HepG2 (cell line): ENCODE data around the gene TAF8. TPM values are rescaled to one million over a fixed set of nuclear protein-coding genes. Genes with fewer than 3 reads are reported as not detected.
A peak's percentile ranks its signal among the peaks of the same experiment; 100 is the strongest.

Experiments used
- ETV5 ChIP-seq: IDR thresholded peaks from 2 replicates; pipeline ENCODE4 v1.6.1; 2018; ENCODE audit warnings: missing biosample characterization, missing genetic modification reagents, inconsistent platforms, borderline replicate concordance
- FOSL2 ChIP-seq: sonication (generic); formaldehyde crosslinking; IDR thresholded peaks from 2 replicates; pipeline ENCODE4 v1.4.0; 2020; ENCODE audit warnings: missing genetic modification reagents
- MIXL1 ChIP-seq: IDR thresholded peaks from 2 replicates; pipeline ENCODE4 v1.6.1; 2016
- POLR2A ChIP-seq, 2 experiments: IDR thresholded peaks; 2 replicates each; pipeline ENCODE4 v1.6.1; 2011; ENCODE audit warnings: low read depth in 2 of 2, low read length in 2 of 2, mild to moderate bottlenecking in 1 of 2, moderate library complexity in 1 of 2; ENCODE audit not compliant: insufficient read depth in 1 of 2
- RARA ChIP-seq: IDR thresholded peaks from 2 replicates; pipeline ENCODE4 v1.6.1; 2016; ENCODE audit warnings: missing genetic modification reagents, missing compliant biosample characterization
- TMF1 ChIP-seq: sonication (generic); formaldehyde crosslinking; IDR thresholded peaks from 2 replicates; pipeline ENCODE4 v1.8.1; 2022; ENCODE audit warnings: low read depth, missing genetic modification reagents
- ZBTB42 ChIP-seq: sonication (generic); formaldehyde crosslinking; IDR thresholded peaks from 2 replicates; pipeline ENCODE4 v1.5.0; 2020; ENCODE audit warnings: mild to moderate bottlenecking, missing genetic modification reagents
- ZFP62 ChIP-seq: sonication (generic); formaldehyde crosslinking; IDR thresholded peaks from 2 replicates; pipeline ENCODE4 v1.4.0; 2020; ENCODE audit warnings: missing genetic modification reagents
- ZFX ChIP-seq: sonication (generic); formaldehyde crosslinking; IDR thresholded peaks from 2 replicates; pipeline ENCODE4 v1.4.0; 2020; ENCODE audit warnings: mild to moderate bottlenecking, low read depth, missing genetic modification reagents, moderate library complexity
- ZNF572 ChIP-seq: sonication (generic); formaldehyde crosslinking; IDR thresholded peaks from 2 replicates; pipeline ENCODE4 v1.5.1; 2020; ENCODE audit warnings: mild to moderate bottlenecking, missing genetic modification reagents
- ZNF598 ChIP-seq: sonication (generic); formaldehyde crosslinking; IDR thresholded peaks from 2 replicates; pipeline ENCODE4 v1.5.1; 2020; ENCODE audit warnings: mild to moderate bottlenecking, missing genetic modification reagents, borderline replicate concordance
- ZSCAN9 ChIP-seq: IDR thresholded peaks from 2 replicates; pipeline ENCODE4 v1.6.1; 2016; ENCODE audit warnings: borderline replicate concordance
- polyA plus RNA-seq, 8 experiments: library from polyadenylated mRNA; depleted of rRNA in 3 of 8; stranded (reverse) in 7 of 8; unstranded in 1 of 8; fragments of >200 nt; fragmentation: Illumina TruSeq in 4 of 8; extraction: Trizol in 4 of 8; gene quantifications; 2 replicates each; pipeline versions ENCODE4 v1.2.1 to v1.2.3, GENCODE V29; 2011 to 2016; ENCODE audit warnings: low read depth in 4 of 8, missing spikeins in 1 of 8, mixed read lengths in 1 of 8; ENCODE audit not compliant: insufficient read depth in 1 of 8
- total RNA-seq, 5 experiments: library from RNA; depleted of rRNA; stranded (reverse); fragments of >200 nt; fragmentation: Illumina TruSeq; extraction: Trizol; gene quantifications; 2 replicates each; pipeline ENCODE4 v1.2.3, GENCODE V29; 2016; ENCODE audit warnings: low read depth in 1 of 5
- TF ChIP-seq, protein P1 (sequence below): sonication (generic); formaldehyde crosslinking; IDR thresholded peaks from 2 replicates; pipeline ENCODE4 v1.5.0; 2020; ENCODE audit warnings: missing genetic modification reagents
- TF ChIP-seq, protein P2 (sequence below): sonication (generic); formaldehyde crosslinking; conservative IDR thresholded peaks from 2 replicates; pipeline ENCODE4 v1.8.0; 2022; ENCODE audit warnings: mild to moderate bottlenecking, moderate library complexity, missing genetic modification reagents
- TF ChIP-seq, protein P3 (sequence below): IDR thresholded peaks from 2 replicates; pipeline ENCODE4 v1.6.1; 2016; ENCODE audit warnings: missing genetic modification reagents, missing compliant biosample characterization
- TF ChIP-seq, protein P4 (sequence below): sonication (generic); formaldehyde crosslinking; IDR thresholded peaks from 2 replicates; pipeline ENCODE4 v1.4.0; 2020; ENCODE audit warnings: missing genetic modification reagents
- TF ChIP-seq, protein P5 (sequence below): sonication (generic); formaldehyde crosslinking; IDR thresholded peaks from 2 replicates; pipeline ENCODE4 v1.4.0; 2020; ENCODE audit warnings: missing genetic modification reagents

The TAF8 gene
- total and polyA plus RNA-seq, 2 of the 13 experiments (the other 11 are each of a cell fraction or from before 2014, with no cell fraction given) = 25.2 to 25.8 TPM

DNA sequence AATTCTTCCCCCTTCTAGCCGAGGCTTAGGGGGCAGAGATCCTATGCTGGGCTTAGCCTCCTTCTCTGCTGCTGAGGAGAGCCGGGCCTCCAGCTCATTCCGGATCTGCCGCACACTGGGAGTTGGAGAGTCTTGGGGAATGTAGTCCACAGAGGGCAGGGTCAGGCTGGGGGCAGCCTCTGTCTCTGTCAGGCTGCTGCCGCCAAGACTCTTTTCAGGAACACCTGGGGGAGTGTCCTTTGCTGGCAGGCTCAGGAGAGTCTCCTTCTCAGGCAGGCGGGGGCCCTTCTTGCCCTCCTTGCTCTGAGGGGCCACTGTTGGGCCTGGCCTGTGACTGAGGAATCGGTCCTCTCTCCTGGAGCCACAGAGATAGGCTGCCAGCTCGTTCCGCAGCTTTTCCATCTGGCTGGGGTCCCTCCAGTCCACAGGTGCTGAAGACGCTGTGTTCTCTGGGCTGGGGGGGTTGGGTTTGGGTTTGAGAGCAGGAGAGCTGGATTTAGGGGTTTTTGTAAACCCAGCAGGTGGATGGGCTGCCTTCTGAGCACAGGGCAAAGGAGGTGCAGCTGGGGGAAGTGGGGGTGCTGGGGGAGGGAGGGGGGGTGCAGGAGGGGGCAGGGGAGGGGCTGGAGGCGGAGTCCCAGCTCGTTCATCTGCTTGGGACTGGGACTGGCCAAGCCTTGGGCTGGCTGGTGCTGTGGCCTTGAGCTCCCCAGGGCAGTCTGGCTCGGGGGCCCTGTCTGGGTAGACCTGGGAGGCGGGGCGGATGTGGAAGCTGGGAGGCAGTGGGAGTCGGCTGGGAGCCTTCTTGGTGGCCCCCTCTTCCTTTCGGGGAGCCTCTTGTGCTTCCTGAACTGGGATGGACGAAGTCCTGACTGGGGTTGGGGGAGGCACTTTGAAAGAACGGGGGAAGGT, 56.0 kb downstream of the TAF8 start (continued):
- TF ChIP-seq, protein P1, sequence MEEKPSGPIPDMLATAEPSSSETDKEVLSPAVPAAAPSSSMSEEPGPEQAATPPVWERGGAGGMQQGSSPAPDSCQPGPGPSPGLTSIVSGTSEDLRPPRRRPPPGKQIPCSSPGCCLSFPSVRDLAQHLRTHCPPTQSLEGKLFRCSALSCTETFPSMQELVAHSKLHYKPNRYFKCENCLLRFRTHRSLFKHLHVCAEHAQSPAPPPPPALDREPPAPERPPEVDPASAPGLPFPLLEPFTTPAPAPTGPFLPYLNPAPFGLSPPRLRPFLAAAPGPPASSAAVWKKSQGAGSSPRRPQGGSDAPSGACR (CRISPR knock-in tag) = 0 out of 2 replicates have a peak, but pooled peaks have one; percentile 26
- TF ChIP-seq ZFP62 (CRISPR knock-in tag) = no peak
- TF ChIP-seq ETV5 (CRISPR knock-in tag) = peak; percentile 78
- peak; percentile 54 for TF ChIP-seq ZFX (CRISPR knock-in tag)
- no peak for TF ChIP-seq MIXL1 (CRISPR knock-in tag)
- TF ChIP-seq FOSL2 (CRISPR knock-in tag) = peak; percentile 59
- no peak for TF ChIP-seq ZBTB42 (CRISPR knock-in tag)
- TF ChIP-seq TMF1 (CRISPR knock-in tag) = no peak
- TF ChIP-seq POLR2A (IDR thresholded peaks at IDR 0.05; ENCODE audit: insufficient read depth in 1 of 2, low read depth in 2 of 2, low read length in 2 of 2) = no peak
- TF ChIP-seq, protein P2, sequence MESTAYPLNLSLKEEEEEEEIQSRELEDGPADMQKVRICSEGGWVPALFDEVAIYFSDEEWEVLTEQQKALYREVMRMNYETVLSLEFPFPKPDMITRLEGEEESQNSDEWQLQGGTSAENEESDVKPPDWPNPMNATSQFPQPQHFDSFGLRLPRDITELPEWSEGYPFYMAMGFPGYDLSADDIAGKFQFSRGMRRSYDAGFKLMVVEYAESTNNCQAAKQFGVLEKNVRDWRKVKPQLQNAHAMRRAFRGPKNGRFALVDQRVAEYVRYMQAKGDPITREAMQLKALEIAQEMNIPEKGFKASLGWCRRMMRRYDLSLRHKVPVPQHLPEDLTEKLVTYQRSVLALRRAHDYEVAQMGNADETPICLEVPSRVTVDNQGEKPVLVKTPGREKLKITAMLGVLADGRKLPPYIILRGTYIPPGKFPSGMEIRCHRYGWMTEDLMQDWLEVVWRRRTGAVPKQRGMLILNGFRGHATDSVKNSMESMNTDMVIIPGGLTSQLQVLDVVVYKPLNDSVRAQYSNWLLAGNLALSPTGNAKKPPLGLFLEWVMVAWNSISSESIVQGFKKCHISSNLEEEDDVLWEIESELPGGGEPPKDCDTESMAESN = no peak
- 0 out of 2 replicates have a peak, but pooled peaks have one; percentile 29 for TF ChIP-seq ZNF598 (CRISPR knock-in tag)
- TF ChIP-seq ZNF572 (CRISPR knock-in tag) = peak; percentile 68; the same call in 1 of the 2 replicates
- 0 out of 2 replicates have a peak, but pooled peaks have one; percentile 32 for TF ChIP-seq ZSCAN9
- TF ChIP-seq, protein P3, sequence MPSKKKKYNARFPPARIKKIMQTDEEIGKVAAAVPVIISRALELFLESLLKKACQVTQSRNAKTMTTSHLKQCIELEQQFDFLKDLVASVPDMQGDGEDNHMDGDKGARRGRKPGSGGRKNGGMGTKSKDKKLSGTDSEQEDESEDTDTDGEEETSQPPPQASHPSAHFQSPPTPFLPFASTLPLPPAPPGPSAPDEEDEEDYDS (CRISPR knock-in tag) = 0 out of 2 replicates have a peak, but pooled peaks have one; percentile 26
- TF ChIP-seq, protein P4, sequence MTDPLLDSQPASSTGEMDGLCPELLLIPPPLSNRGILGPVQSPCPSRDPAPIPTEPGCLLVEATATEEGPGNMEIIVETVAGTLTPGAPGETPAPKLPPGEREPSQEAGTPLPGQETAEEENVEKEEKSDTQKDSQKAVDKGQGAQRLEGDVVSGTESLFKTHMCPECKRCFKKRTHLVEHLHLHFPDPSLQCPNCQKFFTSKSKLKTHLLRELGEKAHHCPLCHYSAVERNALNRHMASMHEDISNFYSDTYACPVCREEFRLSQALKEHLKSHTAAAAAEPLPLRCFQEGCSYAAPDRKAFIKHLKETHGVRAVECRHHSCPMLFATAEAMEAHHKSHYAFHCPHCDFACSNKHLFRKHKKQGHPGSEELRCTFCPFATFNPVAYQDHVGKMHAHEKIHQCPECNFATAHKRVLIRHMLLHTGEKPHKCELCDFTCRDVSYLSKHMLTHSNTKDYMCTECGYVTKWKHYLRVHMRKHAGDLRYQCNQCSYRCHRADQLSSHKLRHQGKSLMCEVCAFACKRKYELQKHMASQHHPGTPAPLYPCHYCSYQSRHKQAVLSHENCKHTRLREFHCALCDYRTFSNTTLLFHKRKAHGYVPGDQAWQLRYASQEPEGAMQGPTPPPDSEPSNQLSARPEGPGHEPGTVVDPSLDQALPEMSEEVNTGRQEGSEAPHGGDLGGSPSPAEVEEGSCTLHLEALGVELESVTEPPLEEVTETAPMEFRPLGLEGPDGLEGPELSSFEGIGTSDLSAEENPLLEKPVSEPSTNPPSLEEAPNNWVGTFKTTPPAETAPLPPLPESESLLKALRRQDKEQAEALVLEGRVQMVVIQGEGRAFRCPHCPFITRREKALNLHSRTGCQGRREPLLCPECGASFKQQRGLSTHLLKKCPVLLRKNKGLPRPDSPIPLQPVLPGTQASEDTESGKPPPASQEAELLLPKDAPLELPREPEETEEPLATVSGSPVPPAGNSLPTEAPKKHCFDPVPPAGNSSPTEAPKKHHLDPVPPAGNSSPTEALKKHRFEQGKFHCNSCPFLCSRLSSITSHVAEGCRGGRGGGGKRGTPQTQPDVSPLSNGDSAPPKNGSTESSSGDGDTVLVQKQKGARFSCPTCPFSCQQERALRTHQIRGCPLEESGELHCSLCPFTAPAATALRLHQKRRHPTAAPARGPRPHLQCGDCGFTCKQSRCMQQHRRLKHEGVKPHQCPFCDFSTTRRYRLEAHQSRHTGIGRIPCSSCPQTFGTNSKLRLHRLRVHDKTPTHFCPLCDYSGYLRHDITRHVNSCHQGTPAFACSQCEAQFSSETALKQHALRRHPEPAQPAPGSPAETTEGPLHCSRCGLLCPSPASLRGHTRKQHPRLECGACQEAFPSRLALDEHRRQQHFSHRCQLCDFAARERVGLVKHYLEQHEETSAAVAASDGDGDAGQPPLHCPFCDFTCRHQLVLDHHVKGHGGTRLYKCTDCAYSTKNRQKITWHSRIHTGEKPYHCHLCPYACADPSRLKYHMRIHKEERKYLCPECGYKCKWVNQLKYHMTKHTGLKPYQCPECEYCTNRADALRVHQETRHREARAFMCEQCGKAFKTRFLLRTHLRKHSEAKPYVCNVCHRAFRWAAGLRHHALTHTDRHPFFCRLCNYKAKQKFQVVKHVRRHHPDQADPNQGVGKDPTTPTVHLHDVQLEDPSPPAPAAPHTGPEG = no peak
- peak; percentile 80 for TF ChIP-seq RARA (CRISPR knock-in tag)
- TF ChIP-seq, protein P5, sequence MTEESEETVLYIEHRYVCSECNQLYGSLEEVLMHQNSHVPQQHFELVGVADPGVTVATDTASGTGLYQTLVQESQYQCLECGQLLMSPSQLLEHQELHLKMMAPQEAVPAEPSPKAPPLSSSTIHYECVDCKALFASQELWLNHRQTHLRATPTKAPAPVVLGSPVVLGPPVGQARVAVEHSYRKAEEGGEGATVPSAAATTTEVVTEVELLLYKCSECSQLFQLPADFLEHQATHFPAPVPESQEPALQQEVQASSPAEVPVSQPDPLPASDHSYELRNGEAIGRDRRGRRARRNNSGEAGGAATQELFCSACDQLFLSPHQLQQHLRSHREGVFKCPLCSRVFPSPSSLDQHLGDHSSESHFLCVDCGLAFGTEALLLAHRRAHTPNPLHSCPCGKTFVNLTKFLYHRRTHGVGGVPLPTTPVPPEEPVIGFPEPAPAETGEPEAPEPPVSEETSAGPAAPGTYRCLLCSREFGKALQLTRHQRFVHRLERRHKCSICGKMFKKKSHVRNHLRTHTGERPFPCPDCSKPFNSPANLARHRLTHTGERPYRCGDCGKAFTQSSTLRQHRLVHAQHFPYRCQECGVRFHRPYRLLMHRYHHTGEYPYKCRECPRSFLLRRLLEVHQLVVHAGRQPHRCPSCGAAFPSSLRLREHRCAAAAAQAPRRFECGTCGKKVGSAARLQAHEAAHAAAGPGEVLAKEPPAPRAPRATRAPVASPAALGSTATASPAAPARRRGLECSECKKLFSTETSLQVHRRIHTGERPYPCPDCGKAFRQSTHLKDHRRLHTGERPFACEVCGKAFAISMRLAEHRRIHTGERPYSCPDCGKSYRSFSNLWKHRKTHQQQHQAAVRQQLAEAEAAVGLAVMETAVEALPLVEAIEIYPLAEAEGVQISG = peak; percentile 41; the same call in 1 of the 2 replicates
